BE2C (cell line): ENCODE results near the gene TBC1D7.

Experiments
- DNase-seq: peaks from one replicate; pipeline ENCODE4 v3.0.0-alpha.2; 2020
- H3K27me3 ChIP-seq: fragments of 250-450 bp; sonication (Bioruptor Pico); 2 replicates; pipeline ENCODE4 v1.5.1; 2020; ENCODE audit warnings: mild to moderate bottlenecking
- H3K36me3 ChIP-seq: fragments of 250-450 bp; sonication (Bioruptor Pico); 2 replicates; pipeline ENCODE4 v1.5.1; 2020; ENCODE audit warnings: mild to moderate bottlenecking
- H3K4me1 ChIP-seq: fragments of 250-450 bp; sonication (Bioruptor Pico); 2 replicates; pipeline ENCODE4 v1.5.1; 2020
- H3K4me3 ChIP-seq: 2 replicates; pipeline ENCODE4 v1.5.1; 2011; ENCODE audit warnings: low read depth, low read length
- H3K9me3 ChIP-seq: fragments of 250-450 bp; sonication (Bioruptor Pico); 2 replicates; pipeline ENCODE4 v1.5.1; 2020
- TF ChIP-seq, protein P1 (sequence below): IDR thresholded peaks from 2 replicates; pipeline ENCODE4 v1.5.1; 2012; ENCODE audit warnings: mild to moderate bottlenecking, low read depth, low read length

TBC1D7 gene

DNA sequence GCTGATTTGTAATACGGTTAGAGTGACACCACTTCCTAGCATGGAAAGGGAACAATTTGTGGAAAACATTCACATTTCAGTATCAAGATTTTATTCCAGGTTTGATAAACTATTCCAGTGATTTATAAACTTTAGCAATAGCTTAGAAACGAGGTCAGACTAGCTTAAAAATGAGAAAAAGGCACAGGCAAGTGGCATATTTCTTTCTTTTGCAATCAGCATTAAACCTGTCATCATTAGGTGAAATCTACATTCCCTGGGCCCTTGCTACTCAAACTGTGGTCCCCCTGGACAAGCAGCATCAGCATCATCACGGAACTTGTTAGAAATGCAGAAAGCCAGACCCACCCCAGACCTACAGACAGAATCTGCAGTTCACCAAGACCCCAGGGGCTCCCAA, 29.9 kb downstream of the TBC1D7 start:
- H3K4me3 ChIP-seq, result no peak overlapping the region
- DNase-seq, result no peak
- H3K27me3 ChIP-seq, result no peaks in the 10 kb centered on the region
- TF ChIP-seq, protein P1, sequence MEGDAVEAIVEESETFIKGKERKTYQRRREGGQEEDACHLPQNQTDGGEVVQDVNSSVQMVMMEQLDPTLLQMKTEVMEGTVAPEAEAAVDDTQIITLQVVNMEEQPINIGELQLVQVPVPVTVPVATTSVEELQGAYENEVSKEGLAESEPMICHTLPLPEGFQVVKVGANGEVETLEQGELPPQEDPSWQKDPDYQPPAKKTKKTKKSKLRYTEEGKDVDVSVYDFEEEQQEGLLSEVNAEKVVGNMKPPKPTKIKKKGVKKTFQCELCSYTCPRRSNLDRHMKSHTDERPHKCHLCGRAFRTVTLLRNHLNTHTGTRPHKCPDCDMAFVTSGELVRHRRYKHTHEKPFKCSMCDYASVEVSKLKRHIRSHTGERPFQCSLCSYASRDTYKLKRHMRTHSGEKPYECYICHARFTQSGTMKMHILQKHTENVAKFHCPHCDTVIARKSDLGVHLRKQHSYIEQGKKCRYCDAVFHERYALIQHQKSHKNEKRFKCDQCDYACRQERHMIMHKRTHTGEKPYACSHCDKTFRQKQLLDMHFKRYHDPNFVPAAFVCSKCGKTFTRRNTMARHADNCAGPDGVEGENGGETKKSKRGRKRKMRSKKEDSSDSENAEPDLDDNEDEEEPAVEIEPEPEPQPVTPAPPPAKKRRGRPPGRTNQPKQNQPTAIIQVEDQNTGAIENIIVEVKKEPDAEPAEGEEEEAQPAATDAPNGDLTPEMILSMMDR, result no peak
- H3K36me3 ChIP-seq, result peaks cover 6% of the 10 kb centered on the region; the same call in 1 of the 2 replicates
- H3K4me1 ChIP-seq, result no peaks in the 10 kb centered on the region
- no peaks in the 10 kb centered on the region for H3K9me3 ChIP-seq

DNA sequence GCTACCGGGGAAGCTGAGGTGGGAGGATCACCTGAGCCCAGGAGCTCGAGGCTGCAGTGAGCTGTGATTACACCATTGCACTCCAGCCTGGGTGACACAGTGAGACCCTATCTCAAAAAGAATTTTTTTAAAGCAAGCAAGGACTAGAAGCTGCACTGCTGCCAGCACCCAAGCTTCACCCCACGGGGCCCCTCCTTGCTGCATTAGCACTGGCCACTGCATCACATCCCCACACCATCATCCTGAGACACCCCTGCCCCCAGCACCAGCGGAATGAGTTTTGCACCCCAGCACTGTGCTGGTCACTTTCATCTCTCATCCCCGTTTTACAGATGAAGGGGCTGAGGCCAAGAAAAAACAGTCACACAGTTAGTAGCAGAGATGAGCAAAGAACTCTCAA, 30.9 kb downstream of the TBC1D7 start:
- H3K36me3 ChIP-seq, result peaks cover 6% of the 10 kb centered on the region; the same call in 1 of the 2 replicates
- no peaks in the 10 kb centered on the region for H3K9me3 ChIP-seq
- H3K4me3 ChIP-seq, result no peak overlapping the region
- TF ChIP-seq, protein P1, result no peak
- H3K27me3 ChIP-seq, result no peaks in the 10 kb centered on the region
- no peaks in the 10 kb centered on the region for H3K4me1 ChIP-seq
- no peak for DNase-seq

GRCh38 chr6:13296536-13296997, 31.8 kb downstream of the TBC1D7 start:
- TF ChIP-seq, protein P1, result no peak
- no peak overlapping the region for H3K4me3 ChIP-seq
- no peaks in the 10 kb centered on the region for H3K9me3 ChIP-seq
- H3K27me3 ChIP-seq, result no peaks in the 10 kb centered on the region
- DNase-seq, result no peak
- peaks cover 6% of the 10 kb centered on the region; the same call in 1 of the 2 replicates for H3K36me3 ChIP-seq
- no peaks in the 10 kb centered on the region for H3K4me1 ChIP-seq

GRCh38 chr6:13295576-13295975, 32.8 kb downstream of the TBC1D7 start:
- Histone ChIP-seq H3K4me3 (no peak overlapping the region), H3K4me1 (no peaks in the 10 kb centered on the region), H3K27me3 (no peaks in the 10 kb centered on the region), H3K9me3 (no peaks in the 10 kb centered on the region), H3K36me3 (peaks cover 6% of the 10 kb centered on the region; the same call in 1 of the 2 replicates)
- TF ChIP-seq, protein P1, result no peak
- no peak for DNase-seq

DNA sequence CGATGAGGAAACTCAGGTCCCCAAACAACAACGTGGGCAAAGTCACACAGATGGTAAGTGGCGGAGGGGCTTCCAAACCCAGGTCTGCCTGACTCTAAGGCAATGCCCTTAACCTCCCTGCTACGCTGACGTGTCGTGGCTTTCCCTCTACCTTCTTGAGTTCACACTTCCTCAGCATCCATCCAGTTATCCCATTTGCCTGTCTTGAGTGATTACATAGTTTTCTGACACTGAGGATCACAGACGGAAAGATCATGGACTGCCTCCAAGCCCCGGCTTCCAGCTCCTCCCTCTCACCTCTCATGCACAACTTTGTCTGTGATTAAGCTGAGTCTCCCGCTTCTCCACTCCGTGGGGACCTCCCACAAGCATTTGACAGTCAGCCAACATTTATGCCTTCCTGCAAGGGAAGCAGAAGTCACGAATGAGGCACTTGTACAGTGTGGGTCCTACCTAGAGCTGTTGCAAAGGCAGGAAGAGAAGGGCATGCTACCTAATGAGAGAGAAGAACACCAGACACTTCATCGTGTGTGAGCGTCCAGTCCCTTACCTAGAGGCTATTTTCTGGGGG, 33.8 kb downstream of the TBC1D7 start:
- no peak overlapping the region for H3K4me3 ChIP-seq
- no peaks in the 10 kb centered on the region for H3K9me3 ChIP-seq
- no peaks in the 10 kb centered on the region for H3K4me1 ChIP-seq
- peaks cover 4% of the 10 kb centered on the region; the same call in 1 of the 2 replicates for H3K36me3 ChIP-seq
- TF ChIP-seq, protein P1, result no peak
- DNase-seq, result no peak
- H3K27me3 ChIP-seq, result no peaks in the 10 kb centered on the region

DNA sequence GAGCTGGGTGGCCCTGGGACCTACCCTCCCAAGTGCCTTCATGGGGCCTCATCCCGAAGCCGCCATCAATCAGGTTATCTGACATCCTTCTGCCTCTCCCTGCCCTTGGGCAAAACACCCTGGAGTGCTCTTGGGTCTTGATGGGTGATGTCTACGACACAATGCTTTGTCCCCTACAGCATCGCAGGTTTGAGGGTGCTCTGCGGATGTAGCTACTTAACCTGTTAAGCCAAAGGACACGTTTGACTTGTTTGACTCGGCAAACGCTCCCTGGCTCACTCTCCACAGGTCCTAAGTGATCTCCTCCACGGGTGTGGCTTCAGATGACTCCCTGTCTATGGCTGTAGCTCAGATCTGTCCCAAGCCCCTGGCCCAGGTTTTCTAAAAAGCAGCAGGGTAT, 35.6 kb downstream of the TBC1D7 start:
- H3K4me3 ChIP-seq, result no peak overlapping the region
- DNase-seq, result no peak
- TF ChIP-seq, protein P1, result no peak
- no peaks in the 10 kb centered on the region for H3K4me1 ChIP-seq
- H3K36me3 ChIP-seq, result no peaks in the 10 kb centered on the region; the same call in 1 of the 2 replicates
- no peaks in the 10 kb centered on the region for H3K27me3 ChIP-seq
- no peaks in the 10 kb centered on the region for H3K9me3 ChIP-seq
